Measurements from ENCODE around the gene CCDC138. TPM values are rescaled to one million over a fixed set of nuclear protein-coding genes. Genes with fewer than 3 reads are reported as not detected.

CCDC138 gene
- total RNA-seq, 1 donor from 2014 or later, result 7.8 TPM

- DNase-seq, result no peak
Measured at GRCh38 chr2:108919571-108920373, 133.2 kb downstream of the CCDC138 start.

GRCh38 chr2:108920686-108921085, 134.1 kb downstream of the CCDC138 start:
- DNase-seq, result no peak

- no peak for DNase-seq
Measured at GRCh38 chr2:108921096-108922030, 134.8 kb downstream of the CCDC138 start.

- DNase-seq, result no peak
Measured at GRCh38 chr2:108922141-108922915, 135.8 kb downstream of the CCDC138 start.

GRCh38 chr2:108923019-108923700, 136.6 kb downstream of the CCDC138 start:
- no peak for DNase-seq

GRCh38 chr2:108923736-108924579, 137.4 kb downstream of the CCDC138 start:
- DNase-seq, result no peak

- no peak for DNase-seq
Measured at GRCh38 chr2:108924580-108925251, 138.1 kb downstream of the CCDC138 start.

GRCh38 chr2:108925286-108925685, 138.7 kb downstream of the CCDC138 start:
- DNase-seq, result no peak

GRCh38 chr2:108925735-108926134, 139.2 kb downstream of the CCDC138 start:
- DNase-seq, result no peak

Other genes starting within 250 kb of the CCDC138 start
- 103 and 126 TPM in 2 replicates for gene RANBP2, start 67.3 kb upstream of the CCDC138 start, total RNA-seq
- gene EDAR, start 202.4 kb downstream of the CCDC138 start, total RNA-seq, result not detected in 2 replicates